Hepatocyte (in vitro differentiated cells): ENCODE results near the gene EFHB. TPM values are rescaled to one million over a fixed set of nuclear protein-coding genes. Genes with fewer than 3 reads are reported as not detected.

Experiments used
- DNase-seq: peaks from one replicate; pipeline ENCODE4 v3.0.0-alpha.2; 2016; ENCODE audit warnings: low spot score
- H2AFZ ChIP-seq: fragments of 200-600 bp; sonication (generic); 2 replicates; pipeline ENCODE4 v1.6.0; 2016; ENCODE audit warnings: antibody characterized with exemption, mild to moderate bottlenecking
- H3K27ac ChIP-seq: fragments of 200-600 bp; sonication (generic); 2 replicates; pipeline ENCODE4 v1.5.1; 2016; ENCODE audit warnings: mild to moderate bottlenecking
- H3K27me3 ChIP-seq: fragments of 200-600 bp; sonication (generic); 2 replicates; pipeline ENCODE4 v1.6.1; 2016
- H3K36me3 ChIP-seq: fragments of 200-600 bp; sonication (generic); replicated peaks from 2 replicates; pipeline ENCODE4 v1.5.1; 2016; ENCODE audit warnings: low read depth; ENCODE audit not compliant: insufficient read depth
- H3K4me1 ChIP-seq: fragments of 200-600 bp; sonication (generic); 2 replicates; pipeline ENCODE4 v1.5.1; 2016; ENCODE audit warnings: mild to moderate bottlenecking, moderate library complexity; ENCODE audit not compliant: insufficient read depth
- H3K4me2 ChIP-seq: fragments of 200-600 bp; sonication (generic); 2 replicates; pipeline ENCODE4 v1.6.0; 2016
- H3K4me3 ChIP-seq: fragments of 200-600 bp; sonication (generic); 2 replicates; pipeline ENCODE4 v1.5.1; 2016; ENCODE audit warnings: mild to moderate bottlenecking
- H3K79me2 ChIP-seq: fragments of 200-600 bp; sonication (generic); 2 replicates; pipeline ENCODE4 v1.6.0; 2017; ENCODE audit warnings: mild to moderate bottlenecking
- H3K9me2 ChIP-seq: fragments of 200-600 bp; sonication (generic); replicated peaks from 2 replicates; pipeline ENCODE4 v1.6.0; 2017; ENCODE audit warnings: mild to moderate bottlenecking; ENCODE audit not compliant: insufficient read depth
- H3K9me3 ChIP-seq: fragments of 200-600 bp; sonication (generic); 2 replicates; pipeline ENCODE4 v1.5.1; 2016; ENCODE audit warnings: low read depth, mild to moderate bottlenecking
- H4K20me1 ChIP-seq: fragments of 200-600 bp; sonication (generic); 2 replicates; pipeline ENCODE4 v1.6.0; 2016; ENCODE audit warnings: mild to moderate bottlenecking; ENCODE audit not compliant: insufficient read depth, poor library complexity, severe bottlenecking
- EZH2 ChIP-seq: fragments of 200-600 bp; sonication (generic); IDR thresholded peaks from 2 replicates; pipeline ENCODE4 v1.6.1; 2016; ENCODE audit warnings: antibody characterized with exemption, mild to moderate bottlenecking, borderline replicate concordance
- EZH2phosphoT487 ChIP-seq: fragments of 200-600 bp; sonication (generic); IDR thresholded peaks from one replicate; pipeline ENCODE4 v1.6.1; 2018; ENCODE audit warnings: antibody characterized with exemption, mild to moderate bottlenecking, low read depth, moderate library complexity; ENCODE audit not compliant: unreplicated experiment, severe bottlenecking
- WGBS: methylation state at CpG from one replicate; pipeline ENCODE4 v1.1.6; 2016; ENCODE audit warnings: low lambda C conversion rate; ENCODE audit errors: missing lambda C conversion rate; 5-methylcytosine and 5-hydroxymethylcytosine counted together
- polyA plus RNA-seq: library from polyadenylated mRNA; unstranded; fragments of >200 nt; fragmentation: Nextera tagmentation; extraction: Ambion mirVana; gene quantifications from 2 replicates; pipeline ENCODE4 v1.2.1, GENCODE V29; 2016
- total RNA-seq: library from RNA; depleted of rRNA; stranded (reverse); fragments of >200 nt; gene quantifications from 2 replicates; pipeline ENCODE4 v1.2.3, GENCODE V29; 2014
- TF ChIP-seq, protein P1 (sequence below): fragments of 200-600 bp; sonication (generic); IDR thresholded peaks from 2 replicates; pipeline ENCODE4 v1.5.1; 2016; ENCODE audit warnings: antibody characterized with exemption, mild to moderate bottlenecking; ENCODE audit not compliant: poor library complexity

EFHB gene
- total and polyA plus RNA-seq, 2 experiments from 2014 or later = 0.70 TPM; not detected in 1

DNA sequence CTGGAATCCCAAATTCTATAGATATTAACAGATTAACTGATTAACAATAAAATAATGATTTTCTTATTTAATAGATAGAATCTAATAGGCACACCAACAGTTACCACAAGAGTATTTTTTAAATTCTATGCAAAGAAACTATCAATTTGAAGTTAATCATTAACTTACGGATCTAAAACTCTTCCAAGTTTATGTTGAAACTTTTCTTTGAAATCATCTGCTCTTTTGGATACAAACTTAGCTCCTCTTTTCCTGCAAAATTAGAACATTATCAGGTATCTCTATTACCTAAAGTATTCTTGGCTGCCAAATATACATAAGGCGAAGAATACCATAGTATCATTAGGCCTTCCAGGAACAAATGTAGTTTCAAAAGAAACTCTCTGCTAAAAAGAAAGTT is 34.8 kb downstream of the EFHB start:
- H4K20me1 ChIP-seq = no peaks in the 10 kb centered on the region
- no peak overlapping the region for H3K4me2 ChIP-seq
- no peak overlapping the region for H3K27ac ChIP-seq
- DNase-seq = no peak
- no peaks in the 10 kb centered on the region for H3K9me2 ChIP-seq
- H3K36me3 ChIP-seq = no peaks in the 10 kb centered on the region
- no peaks in the 10 kb centered on the region for H3K9me3 ChIP-seq
- no peak for TF ChIP-seq EZH2
- no peak for TF ChIP-seq EZH2phosphoT487
- TF ChIP-seq, protein P1, sequence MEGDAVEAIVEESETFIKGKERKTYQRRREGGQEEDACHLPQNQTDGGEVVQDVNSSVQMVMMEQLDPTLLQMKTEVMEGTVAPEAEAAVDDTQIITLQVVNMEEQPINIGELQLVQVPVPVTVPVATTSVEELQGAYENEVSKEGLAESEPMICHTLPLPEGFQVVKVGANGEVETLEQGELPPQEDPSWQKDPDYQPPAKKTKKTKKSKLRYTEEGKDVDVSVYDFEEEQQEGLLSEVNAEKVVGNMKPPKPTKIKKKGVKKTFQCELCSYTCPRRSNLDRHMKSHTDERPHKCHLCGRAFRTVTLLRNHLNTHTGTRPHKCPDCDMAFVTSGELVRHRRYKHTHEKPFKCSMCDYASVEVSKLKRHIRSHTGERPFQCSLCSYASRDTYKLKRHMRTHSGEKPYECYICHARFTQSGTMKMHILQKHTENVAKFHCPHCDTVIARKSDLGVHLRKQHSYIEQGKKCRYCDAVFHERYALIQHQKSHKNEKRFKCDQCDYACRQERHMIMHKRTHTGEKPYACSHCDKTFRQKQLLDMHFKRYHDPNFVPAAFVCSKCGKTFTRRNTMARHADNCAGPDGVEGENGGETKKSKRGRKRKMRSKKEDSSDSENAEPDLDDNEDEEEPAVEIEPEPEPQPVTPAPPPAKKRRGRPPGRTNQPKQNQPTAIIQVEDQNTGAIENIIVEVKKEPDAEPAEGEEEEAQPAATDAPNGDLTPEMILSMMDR = no peak
- no peak overlapping the region for H3K4me3 ChIP-seq
- H3K27me3 ChIP-seq = no peaks in the 10 kb centered on the region
- peaks cover 7% of the 10 kb centered on the region for H3K4me1 ChIP-seq
- no peak overlapping the region for H2AFZ ChIP-seq
- H3K79me2 ChIP-seq = no peaks in the 10 kb centered on the region
- WGBS = 96% methylated on average over 2 of the region's 2 CpGs

DNA sequence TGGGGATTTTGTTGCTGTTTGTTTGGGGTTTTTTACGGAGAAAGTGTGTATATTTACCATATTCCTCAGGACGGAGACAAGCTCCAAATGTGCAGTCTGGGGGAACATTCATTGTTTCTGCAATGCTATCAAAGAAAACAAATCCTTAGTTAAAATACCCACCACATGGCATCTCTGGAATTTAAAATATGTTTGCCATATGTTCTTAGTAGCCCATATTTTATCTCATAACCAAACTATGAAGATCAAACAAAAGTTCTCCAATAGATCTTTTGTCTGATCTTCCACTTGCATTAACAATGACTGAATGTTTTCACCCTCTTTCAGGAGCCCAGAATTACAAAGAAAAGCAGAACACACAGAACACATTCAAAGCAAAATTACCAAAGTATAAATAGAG is 35.3 kb downstream of the EFHB start:
- 27% methylated on average over 2 of the region's 2 CpGs for WGBS
- Histone ChIP-seq H2AFZ (no peak overlapping the region), H3K9me3 (no peaks in the 10 kb centered on the region)

GRCh38 chr3:19891740-19892139 is 42.3 kb downstream of the EFHB start:
- no peaks in the 10 kb centered on the region for H3K27me3 ChIP-seq
- no peaks in the 10 kb centered on the region for H3K9me3 ChIP-seq
- H3K4me3 ChIP-seq = no peak overlapping the region
- H3K27ac ChIP-seq = no peak overlapping the region
- H3K4me1 ChIP-seq = peaks cover 13% of the 10 kb centered on the region
- WGBS = 90% methylated on average over 1 of the region's 1 CpG
- no peaks in the 10 kb centered on the region for H3K9me2 ChIP-seq
- H2AFZ ChIP-seq = no peak overlapping the region
- H3K36me3 ChIP-seq = no peaks in the 10 kb centered on the region
- TF ChIP-seq, protein P1 = no peak
- TF ChIP-seq EZH2phosphoT487 = no peak
- no peak for TF ChIP-seq EZH2
- H3K4me2 ChIP-seq = no peak overlapping the region
- no peak for DNase-seq
- H3K79me2 ChIP-seq = no peaks in the 10 kb centered on the region
- H4K20me1 ChIP-seq = no peaks in the 10 kb centered on the region

More for the DNA sequence above, 35.3 kb downstream of the EFHB start:
- Histone ChIP-seq H4K20me1 (no peaks in the 10 kb centered on the region), H3K4me1 (peaks cover 7% of the 10 kb centered on the region), H3K4me2 (peak overlapping the region; percentile 21), H3K27ac (no peak overlapping the region), H3K9me2 (no peaks in the 10 kb centered on the region), H3K4me3 (no peak overlapping the region), H3K36me3 (no peaks in the 10 kb centered on the region), H3K79me2 (no peaks in the 10 kb centered on the region), H3K27me3 (no peaks in the 10 kb centered on the region)
- DNase-seq = no peak
- TF ChIP-seq EZH2 (no peak), EZH2phosphoT487 (no peak)
- TF ChIP-seq, protein P1 = no peak
